Measurements from ENCODE around the gene SNAPC4.

The SNAPC4 gene

GRCh38 chr9:136372561-136373299 lies 27.2 kb downstream of the SNAPC4 start:
- peak in 22 of 51 donors; percentile 13 to 53 (median 32) for DNase-seq

GRCh38 chr9:136372006-136372405 lies 28.0 kb downstream of the SNAPC4 start:
- DNase-seq: no peak

GRCh38 chr9:136371533-136371880 lies 28.5 kb downstream of the SNAPC4 start:
- no peak for DNase-seq

DNA sequence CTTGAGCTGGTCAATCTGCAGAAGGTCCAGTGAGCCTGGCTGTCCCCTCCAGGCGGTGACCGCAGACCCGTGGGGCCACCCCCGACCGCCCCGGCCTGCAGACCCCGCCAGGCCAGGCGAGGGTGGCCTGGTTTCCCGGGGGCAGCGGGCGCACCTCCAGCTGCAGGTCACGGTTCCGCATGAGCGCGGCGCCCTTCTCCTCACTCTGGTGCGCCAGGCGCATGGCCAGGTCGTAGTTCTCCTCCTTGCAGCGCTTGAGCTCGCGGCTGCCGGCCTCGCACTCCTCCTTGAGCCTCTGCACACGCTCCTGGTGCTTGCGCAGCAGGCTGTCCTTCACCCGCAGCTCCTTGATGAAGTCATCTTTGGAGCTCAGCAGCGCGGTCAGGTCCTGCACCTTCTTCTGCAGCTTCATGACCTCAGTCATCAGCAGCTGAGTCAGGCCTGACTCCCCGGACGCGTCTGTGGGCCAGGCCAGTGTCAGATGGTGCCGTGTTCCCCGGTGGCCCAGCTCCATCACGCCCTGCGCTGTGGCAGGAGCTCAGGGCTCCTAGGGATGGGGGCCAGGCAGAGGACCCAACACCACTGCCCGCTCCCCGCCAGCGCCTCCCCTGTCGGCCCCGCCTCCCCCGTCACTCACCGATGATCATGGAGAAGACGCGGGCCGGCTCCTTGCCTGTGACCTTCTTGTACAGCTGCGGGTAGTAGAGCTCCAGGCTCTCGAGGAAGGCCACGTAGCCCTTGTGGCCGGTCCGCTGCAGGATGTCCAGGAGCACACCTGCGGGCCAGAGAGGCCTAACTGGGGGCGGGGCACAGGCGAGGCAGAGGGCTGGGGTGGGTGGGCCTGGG lies 29.1 kb downstream of the SNAPC4 start:
- DNase-seq: no peak

DNA sequence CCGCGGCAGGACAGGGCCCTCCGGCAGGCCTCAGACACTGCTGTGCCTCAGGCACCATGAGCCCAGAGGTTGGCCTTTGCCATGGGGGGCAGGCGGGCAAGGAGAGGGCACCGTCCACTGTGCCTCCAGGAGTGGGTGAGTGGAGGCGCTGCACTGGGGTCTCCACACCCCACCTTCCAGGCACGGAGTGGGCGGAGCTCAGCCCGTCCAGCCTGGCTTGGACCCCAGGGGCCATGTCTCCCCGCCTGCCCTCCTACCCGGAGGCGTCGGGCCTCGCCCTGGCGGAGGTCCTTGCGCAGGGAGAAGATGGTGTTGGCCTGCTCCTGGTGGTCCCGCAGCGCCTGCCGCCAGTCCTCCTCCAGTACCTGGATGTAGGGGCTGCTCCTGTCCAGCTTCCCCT lies 29.9 kb downstream of the SNAPC4 start:
- DNase-seq: no peak

DNA sequence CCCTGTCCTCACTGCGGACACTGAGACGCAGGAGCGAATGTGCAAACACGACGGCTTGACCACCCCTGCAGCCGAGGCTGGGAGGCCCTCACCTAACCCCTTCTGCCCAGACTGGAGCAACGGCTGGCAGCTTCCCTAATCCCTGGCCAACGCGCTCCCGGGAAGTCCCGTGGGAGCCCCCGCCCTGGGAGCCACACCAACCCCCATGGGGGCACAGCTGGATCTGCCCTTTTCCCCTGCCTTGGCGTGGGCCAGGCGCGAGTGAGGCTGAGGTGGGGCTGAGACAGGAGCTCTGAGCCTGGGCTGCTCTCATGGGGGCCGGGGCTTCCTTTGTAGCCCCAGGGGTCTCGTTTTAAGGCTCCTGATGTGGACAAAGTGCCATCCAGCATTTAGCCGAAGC lies 31.8 kb downstream of the SNAPC4 start:
- DNase-seq: no peak

DNA sequence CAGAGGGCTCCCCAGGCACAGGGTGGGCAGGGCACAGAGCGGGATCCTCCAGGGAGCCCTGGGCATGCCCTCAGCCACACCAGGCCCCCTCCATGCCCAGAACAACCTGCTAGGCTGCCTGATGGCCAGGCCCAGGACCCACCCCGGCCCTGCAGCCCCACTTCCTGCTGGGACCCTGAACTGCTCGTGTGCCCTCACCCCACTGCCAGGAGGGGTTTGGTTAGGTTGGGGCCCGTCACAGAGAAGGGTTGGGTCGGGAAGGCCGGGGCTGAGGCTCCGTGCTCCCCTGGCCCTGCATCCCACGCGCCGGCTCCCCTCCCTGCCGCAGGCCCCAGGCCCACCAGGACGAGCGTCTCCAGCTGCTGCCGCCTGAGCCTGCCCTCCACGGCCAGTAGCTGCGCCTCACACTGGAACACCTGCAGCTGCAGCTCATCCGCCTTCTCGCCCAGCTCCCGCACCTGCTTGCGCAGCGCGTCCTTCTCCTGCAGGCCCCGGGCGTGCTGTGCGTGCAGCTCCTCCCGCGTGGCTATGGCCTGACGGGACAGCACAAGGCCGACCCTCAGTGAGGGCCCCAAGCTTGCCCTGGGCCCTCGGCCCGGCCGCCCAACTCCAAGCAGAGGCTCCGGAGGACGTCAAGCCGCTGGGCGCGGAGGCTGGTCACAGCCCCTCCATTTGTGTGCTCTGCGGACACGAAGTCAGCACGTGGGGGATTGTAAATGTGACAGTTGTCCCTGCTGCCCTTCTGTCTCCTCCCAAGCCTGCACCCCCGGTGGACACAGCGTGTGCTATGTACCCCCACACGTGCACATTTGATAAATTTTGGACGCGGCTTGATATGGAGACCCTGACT lies 32.4 kb downstream of the SNAPC4 start:
- no peak for DNase-seq

- DNase-seq: no peak
Measured at GRCh38 chr9:136366826-136367225, 33.1 kb downstream of the SNAPC4 start.

DNA sequence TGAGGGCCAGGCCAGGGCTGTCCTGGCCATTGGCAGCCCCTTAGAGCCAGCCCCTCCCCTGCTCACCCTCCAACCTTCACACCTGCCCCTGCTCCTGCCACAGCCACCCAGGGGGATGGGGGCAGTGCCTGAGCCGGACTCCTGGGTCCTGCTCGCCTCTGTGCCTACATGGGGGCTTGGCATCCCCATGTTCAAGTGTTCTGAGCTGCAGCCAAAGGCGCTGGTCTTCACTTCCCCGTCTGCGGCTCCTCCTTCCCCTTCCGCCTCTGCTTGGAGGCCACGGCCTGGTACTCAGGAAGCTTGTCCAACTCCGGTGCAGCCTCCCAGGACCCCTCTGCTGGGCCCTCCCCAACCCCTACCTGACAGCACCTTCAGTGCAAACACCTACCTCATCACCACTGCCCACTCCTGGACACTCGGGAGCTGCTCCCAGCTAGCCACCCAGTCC lies 34.2 kb downstream of the SNAPC4 start:
- peak in 1 of 51 donors; percentile 21 for DNase-seq

DNA sequence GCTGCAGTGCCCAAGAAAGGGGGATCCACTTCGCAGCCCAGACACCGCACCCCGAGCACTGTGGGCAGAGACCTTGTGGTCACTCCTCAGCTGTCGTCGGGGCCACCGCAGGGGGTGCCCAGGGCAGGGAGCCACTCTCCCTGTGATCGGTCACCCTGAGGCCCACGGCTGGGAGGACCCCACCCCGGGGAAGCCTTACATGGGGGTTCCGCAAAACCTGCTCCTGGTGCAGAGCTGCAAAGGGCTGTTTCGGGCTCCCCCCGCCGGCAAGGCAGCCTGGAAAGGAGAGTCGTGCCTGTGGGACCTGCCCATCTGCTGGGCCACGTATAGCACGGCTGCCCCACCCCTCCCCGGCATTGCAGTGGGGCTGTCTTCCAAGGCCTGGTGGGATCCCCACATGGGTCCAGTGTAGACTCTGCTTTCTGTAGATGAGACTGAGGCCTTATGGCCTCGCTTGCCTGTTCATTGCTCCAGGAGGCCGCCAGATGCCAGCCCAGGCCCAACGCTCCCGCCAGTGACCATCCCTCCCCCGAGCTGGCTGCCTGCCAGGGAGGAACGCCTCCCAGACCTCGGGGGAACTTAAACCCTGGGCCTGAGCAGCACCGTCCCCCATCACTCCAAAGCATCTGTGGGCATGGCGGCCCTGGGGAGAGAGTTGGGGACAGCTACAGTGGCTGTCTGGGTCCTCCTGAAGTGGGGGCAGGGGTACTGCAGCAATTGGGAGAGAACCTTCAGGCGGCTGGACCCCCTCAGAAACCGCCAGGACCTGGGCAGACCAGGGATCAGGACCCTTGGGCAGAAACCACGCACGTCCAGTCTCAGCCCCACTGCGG lies 34.8 kb downstream of the SNAPC4 start:
- peak in 2 of 51 donors; percentile 22 to 30 for DNase-seq

DNA sequence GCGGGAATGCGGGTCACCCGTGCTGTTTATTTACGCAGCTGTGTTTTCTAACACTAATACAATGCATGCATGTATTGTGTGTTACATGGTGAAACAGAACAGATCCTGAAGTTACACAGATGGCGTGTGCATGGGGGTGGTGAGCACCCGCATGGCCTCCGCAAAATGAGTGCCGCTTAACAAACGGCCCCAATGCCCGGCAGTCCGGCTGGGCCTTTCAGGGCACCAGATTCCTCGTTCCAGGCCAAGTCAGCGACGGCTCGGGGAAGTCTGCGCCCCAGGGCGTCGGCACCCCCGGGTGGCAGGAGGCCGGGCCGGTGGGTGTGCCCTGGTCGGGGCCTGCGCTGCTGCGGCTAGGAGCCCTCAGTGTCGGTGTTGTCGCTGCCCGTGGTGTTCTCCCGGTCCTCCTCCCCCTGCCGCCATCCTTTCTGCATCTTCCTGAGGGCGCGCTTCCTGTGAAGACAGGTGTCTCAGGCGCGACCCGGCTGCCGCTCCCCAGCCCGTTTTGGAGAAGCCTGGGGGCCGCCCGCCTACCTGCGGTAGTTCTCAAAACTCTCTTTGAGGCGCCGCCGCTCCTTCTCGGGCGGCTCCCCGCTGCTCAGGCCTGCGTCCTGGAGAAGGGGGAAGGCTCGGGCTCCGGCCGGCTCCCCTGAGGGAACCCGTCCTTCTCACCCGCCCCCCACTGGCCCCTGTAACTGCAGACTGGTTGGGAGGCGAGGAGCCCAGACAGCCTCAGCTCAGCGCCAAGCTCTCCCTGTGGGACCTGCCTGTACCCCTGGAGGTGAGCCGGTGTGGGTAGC lies 35.8 kb downstream of the SNAPC4 start:
- no peak for DNase-seq

- DNase-seq: peak; percentile 28 to 98 (median 90)
Measured at GRCh38 chr9:136363106-136363948, 36.6 kb downstream of the SNAPC4 start, which contains the start of gene DNLZ. Gene DNLZ, minus strand, starts transcription at chr9:136363744. Its CDS starts 30 bp downstream, at chr9:136363714.

DNA sequence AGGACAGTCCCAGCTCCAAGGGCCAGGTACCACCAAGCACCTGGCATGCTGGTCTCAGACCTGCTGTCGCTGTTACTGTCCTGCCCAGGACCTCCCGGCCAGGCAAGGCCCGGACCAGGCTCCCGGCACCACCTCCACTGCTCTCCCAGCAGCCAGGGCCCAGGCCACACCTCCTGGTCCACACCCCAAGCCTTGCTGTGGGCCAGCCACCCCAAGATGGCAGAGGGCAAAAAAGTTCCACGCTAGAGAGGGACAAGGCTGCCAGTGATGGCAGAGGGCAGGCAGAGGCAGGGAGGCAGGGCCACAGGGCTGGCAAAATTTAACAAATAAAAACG lies 37.6 kb downstream of the SNAPC4 start:
- DNase-seq: no peak

DNA sequence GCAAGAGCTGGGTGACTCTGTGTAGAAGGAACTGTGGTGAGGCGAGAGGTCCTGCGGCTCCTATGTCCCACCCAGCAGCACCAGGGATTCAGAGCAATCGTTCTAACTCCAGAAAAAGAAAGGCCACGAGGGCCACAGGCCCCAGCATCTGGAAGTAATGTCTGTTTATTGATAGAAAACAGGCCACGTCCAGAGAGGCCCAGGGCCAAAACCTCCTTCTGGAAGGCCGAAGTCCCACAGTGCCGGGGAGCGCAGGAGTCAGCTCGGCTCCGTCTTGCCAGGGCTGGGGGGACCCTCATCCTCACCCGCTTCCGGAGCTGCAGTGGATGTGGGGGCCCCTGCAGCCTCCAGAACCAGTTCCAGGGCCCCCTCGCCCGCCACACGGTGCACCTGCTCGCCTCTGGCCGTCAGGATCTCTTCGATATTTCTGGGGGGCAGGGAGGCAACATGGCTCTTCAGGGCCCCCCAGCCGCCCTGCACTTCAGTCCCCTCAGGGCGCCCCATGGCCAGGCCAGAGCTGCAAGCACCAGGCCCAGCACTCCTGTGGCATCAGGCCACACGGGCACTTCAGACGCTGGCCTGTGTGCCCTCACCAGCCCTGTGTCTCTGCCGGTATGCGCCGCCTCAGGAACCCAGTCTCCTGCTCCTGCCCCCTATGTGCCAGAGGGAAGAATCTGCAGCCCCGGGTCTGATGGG lies 38.1 kb downstream of the SNAPC4 start:
- DNase-seq: no peak

DNA sequence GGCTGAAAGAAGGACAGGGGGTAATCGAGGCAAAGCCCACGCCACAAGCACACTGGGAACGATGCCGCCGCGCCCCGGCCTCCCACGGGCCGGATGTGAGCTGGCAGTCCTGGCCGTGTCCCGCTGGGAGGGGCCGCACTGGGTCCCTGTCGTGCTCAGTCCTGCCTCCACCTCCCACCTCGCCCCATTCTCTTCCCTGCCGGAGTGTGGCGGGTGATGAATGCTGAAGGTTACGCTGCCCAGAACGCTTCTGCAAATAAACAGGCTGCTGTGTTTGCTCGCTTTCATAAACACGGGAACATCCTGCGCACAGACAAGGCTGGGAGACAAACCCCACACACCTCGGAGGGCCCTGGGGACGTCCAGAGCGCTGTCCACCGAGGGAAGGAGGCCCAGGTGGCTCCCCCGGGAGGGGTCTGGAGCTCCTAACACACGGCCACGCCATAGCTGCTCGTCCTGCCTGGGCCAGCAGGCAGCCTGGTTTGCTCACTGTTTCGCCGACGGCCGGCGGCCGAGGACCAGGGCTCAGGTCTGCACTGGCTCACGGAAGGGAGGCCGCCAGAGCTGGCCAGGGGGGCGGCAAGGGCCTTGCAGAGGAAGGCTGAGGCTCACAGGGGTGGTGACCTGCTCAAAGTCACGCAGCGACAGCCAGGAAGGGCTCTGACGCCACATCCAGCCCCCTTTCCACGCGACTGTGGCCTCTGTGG lies 38.8 kb downstream of the SNAPC4 start:
- DNase-seq: no peak

DNA sequence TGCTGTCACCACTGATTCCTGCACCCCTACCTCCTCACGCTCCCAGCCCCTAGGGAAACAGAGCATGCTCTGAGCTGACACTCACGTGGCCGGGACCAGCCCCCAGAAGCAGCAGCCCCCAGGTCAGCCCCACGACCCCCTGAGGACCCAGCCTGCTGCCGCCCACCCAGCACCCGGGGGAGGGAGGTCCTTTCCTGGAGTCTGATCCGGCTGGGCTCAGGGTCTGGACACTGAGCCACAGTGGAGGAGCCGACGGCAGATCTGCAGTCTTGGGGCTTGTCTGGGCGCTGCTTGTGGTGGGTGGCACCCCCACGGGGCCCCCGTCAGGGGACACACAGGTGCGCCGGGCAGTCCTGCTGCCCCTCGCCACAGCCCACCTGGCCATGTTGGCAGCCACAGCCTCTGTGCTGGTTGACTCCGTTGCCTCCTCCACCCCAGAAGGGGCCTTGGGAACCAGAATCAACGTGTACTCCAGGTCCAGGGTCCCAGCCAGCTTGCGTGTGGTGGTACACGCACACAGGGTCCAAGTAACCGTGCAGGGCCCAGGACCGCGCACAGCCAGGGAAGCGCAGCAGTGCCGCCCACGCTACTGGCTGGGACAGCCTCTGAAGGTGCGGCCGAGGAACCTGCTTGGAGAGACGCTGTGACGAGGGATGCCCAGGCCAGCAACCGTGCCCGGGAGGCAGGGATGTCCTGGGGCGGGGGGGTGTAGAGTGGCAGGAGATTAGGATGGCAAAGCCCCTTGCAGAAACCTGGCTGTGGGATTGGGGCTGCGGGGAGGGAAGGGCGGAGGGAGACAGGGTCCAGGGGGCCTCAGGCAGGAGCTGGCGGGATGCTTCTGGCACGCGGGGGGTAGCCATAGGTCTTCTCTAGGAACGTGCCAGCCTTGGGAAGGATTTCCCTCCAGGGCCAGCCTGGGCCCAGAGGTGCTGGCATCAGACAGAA lies 39.9 kb downstream of the SNAPC4 start:
- no peak for DNase-seq

GRCh38 chr9:136358888-136359287 lies 41.1 kb downstream of the SNAPC4 start:
- no peak for DNase-seq

All from hypothalamus (tissue), 51 donors.